ENCODE results near the gene ECHDC1.
A peak's percentile ranks its signal among the peaks of the same experiment; 100 is the strongest.

The ECHDC1 gene

DNA sequence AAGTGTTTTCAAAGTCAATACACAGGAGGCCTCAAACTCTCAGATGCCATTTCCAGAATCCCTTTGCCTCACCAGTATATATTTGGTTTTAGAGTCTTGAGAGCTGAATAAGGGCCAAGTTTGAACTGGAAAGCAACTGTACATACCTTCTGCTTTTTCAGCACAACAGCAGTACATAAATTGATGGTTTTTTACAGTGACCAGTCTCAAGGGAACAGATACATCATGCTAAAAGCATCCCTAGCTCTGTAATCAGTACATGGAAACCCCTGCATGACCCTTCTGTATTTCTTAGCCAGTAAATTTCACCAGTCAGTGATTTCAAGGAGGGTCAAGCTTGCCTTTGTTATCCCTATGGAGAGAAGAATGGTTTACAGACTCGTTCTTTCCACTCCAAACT lies 40.6 kb upstream of the ECHDC1 start:
- peak; percentile 28 for DNase-seq (ENCODE audit: low read depth, low spot score)
- H3K4me3 ChIP-seq (ENCODE audit: low read depth, low read length), result no peak overlapping the region
- in situ Hi-C loops (cut with HindIII; ENCODE audit: low sequenced_read_pairs), result no loop called here
- TF ChIP-seq, protein P1, sequence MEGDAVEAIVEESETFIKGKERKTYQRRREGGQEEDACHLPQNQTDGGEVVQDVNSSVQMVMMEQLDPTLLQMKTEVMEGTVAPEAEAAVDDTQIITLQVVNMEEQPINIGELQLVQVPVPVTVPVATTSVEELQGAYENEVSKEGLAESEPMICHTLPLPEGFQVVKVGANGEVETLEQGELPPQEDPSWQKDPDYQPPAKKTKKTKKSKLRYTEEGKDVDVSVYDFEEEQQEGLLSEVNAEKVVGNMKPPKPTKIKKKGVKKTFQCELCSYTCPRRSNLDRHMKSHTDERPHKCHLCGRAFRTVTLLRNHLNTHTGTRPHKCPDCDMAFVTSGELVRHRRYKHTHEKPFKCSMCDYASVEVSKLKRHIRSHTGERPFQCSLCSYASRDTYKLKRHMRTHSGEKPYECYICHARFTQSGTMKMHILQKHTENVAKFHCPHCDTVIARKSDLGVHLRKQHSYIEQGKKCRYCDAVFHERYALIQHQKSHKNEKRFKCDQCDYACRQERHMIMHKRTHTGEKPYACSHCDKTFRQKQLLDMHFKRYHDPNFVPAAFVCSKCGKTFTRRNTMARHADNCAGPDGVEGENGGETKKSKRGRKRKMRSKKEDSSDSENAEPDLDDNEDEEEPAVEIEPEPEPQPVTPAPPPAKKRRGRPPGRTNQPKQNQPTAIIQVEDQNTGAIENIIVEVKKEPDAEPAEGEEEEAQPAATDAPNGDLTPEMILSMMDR (IDR thresholded peaks at IDR 0.05; ENCODE audit: low read depth, low read length), result no peak

DNA sequence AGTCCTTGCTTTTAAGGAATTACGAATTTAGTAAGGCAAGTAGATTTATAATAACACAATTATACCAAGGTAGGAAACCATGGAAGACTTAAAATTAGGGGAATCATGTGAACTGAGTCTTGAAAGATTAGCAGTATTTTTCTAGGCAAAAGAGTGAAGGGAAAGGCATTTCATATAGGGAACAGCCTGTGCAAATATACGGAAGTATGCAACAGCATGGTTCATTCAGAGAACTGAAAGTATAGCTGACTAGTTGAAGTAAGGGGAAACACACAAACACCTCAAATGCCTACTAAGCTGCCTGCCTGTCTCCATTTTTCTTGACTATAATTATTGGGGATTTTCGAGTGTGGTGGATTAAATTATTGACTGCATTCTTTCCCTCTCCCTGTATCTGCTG lies 39.0 kb upstream of the ECHDC1 start:
- in situ Hi-C loops (cut with HindIII; ENCODE audit: low sequenced_read_pairs), result no loop called here
- DNase-seq (ENCODE audit: low read depth, low spot score), result no peak
- TF ChIP-seq, protein P1 (IDR thresholded peaks at IDR 0.05; ENCODE audit: low read depth, low read length), result no peak
- H3K4me3 ChIP-seq (ENCODE audit: low read depth, low read length), result no peak overlapping the region

DNA sequence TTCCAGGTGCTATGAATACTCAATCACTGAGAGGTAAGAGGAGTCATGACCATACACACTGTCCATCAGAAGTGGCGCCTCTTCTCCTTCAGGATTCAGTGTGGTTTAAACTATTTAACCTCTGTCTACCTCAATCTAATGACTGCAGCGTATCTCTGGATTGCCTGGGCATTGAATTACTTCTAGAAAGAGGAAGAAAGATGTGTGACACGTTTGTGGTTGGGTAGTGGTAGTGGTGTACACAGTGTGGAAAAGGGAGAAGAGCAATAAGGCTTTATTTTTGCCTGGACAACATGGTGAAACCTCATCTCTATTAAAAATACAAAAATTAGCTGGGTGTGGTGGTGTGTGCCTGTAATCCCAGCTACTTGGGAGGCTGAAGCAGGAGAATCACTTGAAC lies 38.0 kb upstream of the ECHDC1 start:
- no peak overlapping the region for H3K4me3 ChIP-seq (ENCODE audit: low read depth, low read length)
- in situ Hi-C loops (cut with HindIII; ENCODE audit: low sequenced_read_pairs), result no loop called here
- no peak for DNase-seq (ENCODE audit: low read depth, low spot score)
- TF ChIP-seq, protein P1 (IDR thresholded peaks at IDR 0.05; ENCODE audit: low read depth, low read length), result no peak

DNA sequence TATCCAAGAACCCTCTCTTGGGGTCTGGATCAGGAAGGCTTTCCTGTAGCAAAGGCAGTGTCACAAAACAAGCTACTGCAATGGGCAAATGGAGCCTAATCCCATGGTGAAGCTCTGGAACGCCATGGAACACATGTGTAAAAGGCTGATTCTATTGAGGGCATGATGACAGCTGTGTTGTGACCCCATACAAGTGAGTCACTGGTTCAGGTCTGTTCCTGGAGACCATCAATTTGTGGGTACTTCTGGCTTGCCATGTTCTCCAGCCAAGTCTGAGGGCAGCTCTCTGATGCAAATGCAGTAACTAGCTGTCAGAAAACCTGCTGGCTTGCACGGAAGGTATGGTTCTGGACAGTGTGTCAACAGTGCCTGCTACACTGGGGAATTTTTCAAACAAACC lies 33.3 kb upstream of the ECHDC1 start:
- TF ChIP-seq, protein P1 (IDR thresholded peaks at IDR 0.05; ENCODE audit: low read depth, low read length), result no peak
- H3K4me3 ChIP-seq (ENCODE audit: low read depth, low read length), result no peak overlapping the region
- in situ Hi-C loops (cut with HindIII; ENCODE audit: low sequenced_read_pairs), result no loop called here
- DNase-seq (ENCODE audit: low read depth, low spot score), result peak; percentile 10

DNA sequence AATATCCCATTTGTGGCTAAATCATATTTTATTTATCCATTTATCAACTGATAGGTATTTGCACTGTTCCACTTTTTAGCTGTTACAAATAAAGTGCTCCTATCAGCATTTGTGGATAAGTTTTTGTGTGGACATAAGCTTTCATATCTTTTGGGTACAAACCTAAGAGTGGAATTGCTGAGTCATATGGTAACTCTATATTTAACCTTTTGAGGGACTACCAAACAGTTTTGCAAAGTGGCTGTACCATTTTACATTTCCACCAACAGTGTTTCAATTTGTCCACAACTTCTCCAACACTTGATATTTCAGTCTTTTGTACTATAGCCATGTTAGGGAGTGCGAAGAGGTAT lies 23.6 kb upstream of the ECHDC1 start:
- in situ Hi-C loops (cut with HindIII; ENCODE audit: low sequenced_read_pairs), result no loop called here
- no peak overlapping the region for H3K4me3 ChIP-seq (ENCODE audit: low read depth, low read length)
- TF ChIP-seq, protein P1 (IDR thresholded peaks at IDR 0.05; ENCODE audit: low read depth, low read length), result no peak
- DNase-seq (ENCODE audit: low read depth, low spot score), result peak; percentile 7

DNA sequence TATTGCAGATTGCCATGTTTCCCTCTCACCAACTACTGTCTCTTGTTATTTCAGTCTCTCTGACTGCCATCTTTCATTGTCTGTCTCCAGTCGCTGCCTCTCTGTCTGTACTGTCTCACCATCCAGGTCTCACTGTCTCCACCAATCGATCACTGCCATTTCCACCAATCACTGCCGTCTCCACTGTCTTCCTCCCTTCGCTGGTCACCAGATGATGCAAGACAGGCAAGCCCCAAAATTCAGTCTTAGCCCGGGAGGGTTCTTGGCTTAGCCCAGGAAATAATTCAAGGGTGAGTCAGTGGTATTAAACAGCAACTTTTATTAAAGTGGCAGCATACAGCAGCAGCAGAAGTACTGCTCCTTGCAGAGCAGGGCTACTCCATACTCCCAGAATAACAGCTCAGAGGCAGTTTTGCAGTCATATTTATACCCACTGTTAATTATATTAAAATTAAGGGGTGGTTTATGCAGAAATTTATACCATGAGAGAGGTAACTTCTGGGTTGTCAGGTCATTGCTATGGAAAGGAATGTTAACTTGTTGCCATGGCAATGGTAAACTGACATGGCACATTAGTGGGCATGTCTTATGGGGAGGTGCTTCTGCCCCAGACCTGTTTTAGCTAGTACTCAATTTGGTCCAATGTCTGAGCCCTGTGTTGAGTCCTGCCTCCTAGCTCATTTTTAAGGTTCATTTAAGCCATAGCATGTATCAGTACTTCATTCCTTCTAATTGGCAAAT lies 23.0 kb upstream of the ECHDC1 start:
- H3K4me3 ChIP-seq (ENCODE audit: low read depth, low read length), result no peak overlapping the region
- DNase-seq (ENCODE audit: low read depth, low spot score), result peak; percentile 91
- TF ChIP-seq, protein P1 (IDR thresholded peaks at IDR 0.05; ENCODE audit: low read depth, low read length), result no peak
- in situ Hi-C loops (cut with HindIII; ENCODE audit: low sequenced_read_pairs), result no loop called here
